GM23248 (cell line): ENCODE measurements around the gene LRRC74A.

Source experiments
- EZH2 ChIP-seq: fragments of 200-600 bp; sonication (generic); IDR thresholded peaks from 2 replicates; pipeline ENCODE4 v1.6.1; 2018; ENCODE audit warnings: antibody characterized with exemption, mild to moderate bottlenecking; ENCODE audit not compliant: insufficient read depth, poor library complexity, severe bottlenecking
- EZH2phosphoT487 ChIP-seq: fragments of 200-600 bp; sonication (generic); IDR thresholded peaks from 2 replicates; pipeline ENCODE4 v1.6.1; 2018; ENCODE audit warnings: antibody characterized with exemption, moderate library complexity, mild to moderate bottlenecking, low read depth; ENCODE audit not compliant: insufficient read depth

- no peak for TF ChIP-seq EZH2phosphoT487
- no peak for TF ChIP-seq EZH2
Observed at GRCh38 chr14:76862546-76863282, 36.5 kb downstream of the LRRC74A start.
